Measurements from ENCODE around the gene ZNF469.

Gene ZNF469

GRCh38 chr16:88428616-88429386 lies 46.0 kb downstream of the ZNF469 start:
- TF ChIP-seq ZNF274 (IDR thresholded peaks at IDR 0.05; ENCODE audit: low read depth, low read length): no peak
- H3K4me3 ChIP-seq (ENCODE audit: low read length): no peak overlapping the region

- H3K4me3 ChIP-seq (ENCODE audit: low read length): peak overlapping the region; percentile 67; the same call in 1 of the 2 replicates
- TF ChIP-seq ZNF274 (IDR thresholded peaks at IDR 0.05; ENCODE audit: low read depth, low read length): no peak
Measured at GRCh38 chr16:88429387-88430184, 46.8 kb downstream of the ZNF469 start.

- no peak for TF ChIP-seq ZNF274 (IDR thresholded peaks at IDR 0.05; ENCODE audit: low read depth, low read length)
Measured at GRCh38 chr16:88430185-88430523, 47.4 kb downstream of the ZNF469 start.

GRCh38 chr16:88430524-88431446 lies 48.0 kb downstream of the ZNF469 start:
- peak overlapping the region; percentile 67; the same call in 1 of the 2 replicates for H3K4me3 ChIP-seq (ENCODE audit: low read length)
- no peak for TF ChIP-seq ZNF274 (IDR thresholded peaks at IDR 0.05; ENCODE audit: low read depth, low read length)

More at GRCh38 chr16:88430185-88430523, 47.4 kb downstream of the ZNF469 start:
- peak overlapping the region; percentile 67; the same call in 1 of the 2 replicates for H3K4me3 ChIP-seq (ENCODE audit: low read length)

- no peak overlapping the region; the same call in 1 of the 2 replicates for H3K4me3 ChIP-seq (ENCODE audit: low read length)
- no peak for TF ChIP-seq ZNF274 (IDR thresholded peaks at IDR 0.05; ENCODE audit: low read depth, low read length)
Measured at GRCh38 chr16:88431651-88432050, 48.9 kb downstream of the ZNF469 start.

- H3K4me3 ChIP-seq (ENCODE audit: low read length): no peak overlapping the region
- no peak for TF ChIP-seq ZNF274 (IDR thresholded peaks at IDR 0.05; ENCODE audit: low read depth, low read length)
Measured at GRCh38 chr16:88432174-88432573, 49.4 kb downstream of the ZNF469 start.
